ENCODE measurements around the gene TRIM3. TPM values are rescaled to one million over a fixed set of nuclear protein-coding genes. Genes with fewer than 3 reads are reported as not detected.
"Not testable (repeated sequence)": the region's sequence is repeated elsewhere in the genome, so short reads cannot be mapped to it uniquely, and the experiment has no call there.

TRIM3 gene
- total RNA-seq: 10 to 100 TPM; 11.8 to 11.9 TPM

DNA sequence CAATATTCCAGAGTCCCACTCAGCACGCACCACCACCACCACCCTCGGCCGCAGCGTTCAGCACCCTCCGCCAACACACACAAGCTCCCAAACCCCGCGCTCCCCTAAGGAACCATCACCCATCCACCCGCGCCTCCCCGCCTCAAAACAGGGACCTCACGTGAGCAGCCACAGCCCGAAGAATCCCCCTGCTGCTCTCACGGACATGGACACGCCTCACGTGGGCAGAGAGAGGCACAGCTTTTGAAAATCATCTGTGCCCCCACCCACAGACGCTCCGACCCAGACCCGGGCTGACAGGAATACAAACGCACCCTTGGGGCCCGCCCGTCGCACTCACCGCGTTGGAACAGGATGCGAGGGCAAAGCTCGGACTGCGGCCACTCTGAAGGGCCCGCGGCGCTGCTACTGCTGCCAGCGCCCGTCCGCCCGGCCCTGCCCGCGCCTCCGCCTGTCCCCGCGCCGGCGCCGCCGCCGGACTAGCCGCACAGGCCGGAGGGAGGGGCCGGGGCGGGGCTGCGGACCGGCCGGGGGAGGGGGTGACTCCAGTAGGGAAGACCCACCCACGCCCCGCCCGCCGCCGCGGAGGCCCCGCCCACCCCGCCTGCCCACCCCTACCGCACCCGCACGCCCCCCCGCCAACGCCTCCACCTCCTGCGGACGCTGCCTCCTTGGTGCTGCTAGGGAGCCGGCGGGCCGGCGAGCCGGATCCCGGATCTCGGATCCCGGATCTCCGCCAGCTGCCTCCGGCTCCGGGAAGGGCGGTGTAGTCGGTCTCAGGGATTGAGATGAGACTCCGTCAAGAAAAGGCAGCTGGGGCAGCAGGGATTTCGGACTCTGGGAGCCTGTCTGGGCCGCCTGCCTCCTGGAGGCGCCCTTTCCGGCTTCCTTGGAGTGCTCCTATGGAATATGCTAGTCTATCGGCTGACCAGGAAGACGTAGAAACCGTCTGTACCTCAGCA, at the start of gene TRIM3:
Gene TRIM3, minus strand, starts transcription at position 491 of the 962 bp plus-strand sequence. CDS start 8,246 bp downstream, outside the sequence.
- Mint-ChIP-seq H3K27ac (peak within 1 kb of the TSS; percentile 28), H3K9me3 (no peaks in the 10 kb centered on the region), H3K4me3 (peak within 1 kb of the TSS; percentile 85), H3K36me3 (peaks cover 7% of the 10 kb centered on the region), H3K4me1 (peaks cover 10% of the 10 kb centered on the region), H3K27me3 (peaks cover 10% of the 10 kb centered on the region)
- ATAC-seq (ENCODE audit: low read depth): peak; percentile 76
- DNase-seq: peak; percentile 70
- POLR2A ChIA-PET: interaction anchor here (1.0 to 1.4 kb wide), 3 partner anchors 8 to 54 kb away, joined by 3 to 5 read pairs (median 4); partner anchors contain the start of genes ARFIP2 and TIMM10B

DNA sequence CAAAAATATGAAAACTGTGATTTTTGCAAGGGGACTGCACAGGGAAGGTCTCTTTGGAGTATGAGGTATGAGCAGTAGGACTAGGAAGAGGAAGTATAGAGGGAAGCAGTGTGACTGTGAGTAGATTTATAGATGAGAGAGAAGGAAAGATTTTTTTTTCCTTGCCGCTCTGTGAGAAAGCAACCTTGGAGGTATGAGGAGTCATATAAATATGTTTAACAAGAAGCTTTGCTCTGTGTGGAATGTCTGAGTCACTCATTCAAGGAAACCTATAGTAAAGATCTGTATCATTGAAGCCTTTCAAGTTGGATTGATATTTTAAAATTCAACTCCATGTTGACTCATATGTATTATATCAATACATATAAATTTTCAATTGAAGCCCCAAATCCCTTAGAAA, 49.5 kb upstream of the TRIM3 start:
- H3K36me3 Mint-ChIP-seq: peaks cover 34% of the 10 kb centered on the region
- H3K9me3 Mint-ChIP-seq: peaks cover 2% of the 10 kb centered on the region
- no peak overlapping the region for H3K4me3 Mint-ChIP-seq
- H3K27ac Mint-ChIP-seq: no peak overlapping the region
- ATAC-seq (ENCODE audit: low read depth): no peak
- POLR2A ChIA-PET: no interaction called here
- H3K27me3 Mint-ChIP-seq: no peaks in the 10 kb centered on the region
- no peak for DNase-seq
- peaks cover 34% of the 10 kb centered on the region for H3K4me1 Mint-ChIP-seq

DNA sequence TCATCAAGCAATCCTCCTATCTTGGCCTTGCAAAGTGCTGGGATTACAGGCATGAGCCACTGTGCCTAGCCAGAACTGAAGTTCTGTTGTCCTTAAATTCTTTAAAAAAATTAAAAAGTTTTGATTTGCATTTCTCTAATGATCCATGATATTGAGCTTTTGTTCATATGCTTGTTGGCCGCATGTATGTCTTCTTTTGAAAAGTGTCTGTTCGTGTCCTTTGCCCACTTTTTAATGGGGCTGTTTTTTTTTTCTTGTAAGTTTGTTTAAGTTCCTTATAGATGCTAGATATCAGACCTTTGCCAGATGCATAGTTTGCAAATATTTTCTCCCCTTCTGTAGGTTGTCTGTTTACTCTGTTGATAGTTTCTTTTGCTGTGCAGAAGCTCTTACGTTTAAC, 48.2 kb upstream of the TRIM3 start:
- DNase-seq; POLR2A ChIA-PET; ATAC-seq (ENCODE audit: low read depth); H3K27ac Mint-ChIP-seq; H3K9me3 Mint-ChIP-seq; H3K27me3 Mint-ChIP-seq; H3K4me3 Mint-ChIP-seq: not testable (repeated sequence)
- Mint-ChIP-seq H3K4me1 (peaks cover 26% of the 10 kb centered on the region), H3K36me3 (peaks cover 32% of the 10 kb centered on the region)

DNA sequence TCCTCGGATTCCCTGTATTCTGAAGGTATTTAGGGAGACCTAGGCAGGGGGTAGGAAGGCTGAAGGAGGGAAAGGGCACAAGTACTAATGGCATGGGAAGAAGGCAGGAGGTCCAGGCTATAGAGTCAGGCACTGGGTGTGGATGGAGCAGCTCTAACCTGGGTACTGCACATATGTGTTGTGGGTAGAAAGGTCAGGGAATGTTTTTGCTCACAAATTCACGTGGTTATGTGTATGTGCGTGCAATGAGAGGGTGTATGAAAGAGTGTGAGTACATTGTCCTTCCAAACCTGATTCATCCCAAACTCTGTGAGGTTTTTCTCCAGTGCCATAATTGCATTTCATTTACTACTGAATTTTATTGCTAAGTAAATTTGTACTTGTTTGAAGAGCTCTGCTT, 46.5 kb upstream of the TRIM3 start:
- peaks cover 2% of the 10 kb centered on the region for H3K9me3 Mint-ChIP-seq
- no peak for ATAC-seq (ENCODE audit: low read depth)
- no peak for DNase-seq
- H3K4me1 Mint-ChIP-seq: peaks cover 14% of the 10 kb centered on the region
- H3K4me3 Mint-ChIP-seq: no peak overlapping the region
- H3K27ac Mint-ChIP-seq: no peak overlapping the region
- no peaks in the 10 kb centered on the region for H3K27me3 Mint-ChIP-seq
- H3K36me3 Mint-ChIP-seq: peaks cover 26% of the 10 kb centered on the region
- POLR2A ChIA-PET: no interaction called here

DNA sequence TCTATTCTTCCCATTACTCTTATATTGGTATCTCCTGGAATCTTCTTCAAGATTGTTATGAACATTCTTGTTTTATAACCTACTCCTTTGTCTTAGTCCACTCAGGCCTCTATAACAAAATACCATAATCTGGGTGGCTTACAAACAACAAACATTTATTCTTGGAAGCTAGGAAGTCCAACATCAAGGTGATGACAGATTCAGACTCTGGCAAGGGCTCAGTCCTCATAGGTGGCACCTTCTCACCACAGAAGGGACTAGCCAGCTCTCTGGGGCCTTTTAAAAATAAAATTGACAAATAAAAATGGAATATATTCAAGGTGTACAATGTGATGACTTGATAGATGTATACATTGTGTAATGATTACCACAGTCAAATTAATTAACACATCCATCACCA, 43.1 kb upstream of the TRIM3 start:
- H3K36me3 Mint-ChIP-seq: peaks cover 25% of the 10 kb centered on the region
- H3K27ac Mint-ChIP-seq: no peak overlapping the region
- ATAC-seq (ENCODE audit: low read depth) (no peak), DNase-seq (no peak)
- H3K27me3 Mint-ChIP-seq: no peaks in the 10 kb centered on the region
- no peaks in the 10 kb centered on the region for H3K4me1 Mint-ChIP-seq
- peaks cover 1% of the 10 kb centered on the region for H3K9me3 Mint-ChIP-seq
- H3K4me3 Mint-ChIP-seq: no peak overlapping the region
- POLR2A ChIA-PET: no interaction called here

DNA sequence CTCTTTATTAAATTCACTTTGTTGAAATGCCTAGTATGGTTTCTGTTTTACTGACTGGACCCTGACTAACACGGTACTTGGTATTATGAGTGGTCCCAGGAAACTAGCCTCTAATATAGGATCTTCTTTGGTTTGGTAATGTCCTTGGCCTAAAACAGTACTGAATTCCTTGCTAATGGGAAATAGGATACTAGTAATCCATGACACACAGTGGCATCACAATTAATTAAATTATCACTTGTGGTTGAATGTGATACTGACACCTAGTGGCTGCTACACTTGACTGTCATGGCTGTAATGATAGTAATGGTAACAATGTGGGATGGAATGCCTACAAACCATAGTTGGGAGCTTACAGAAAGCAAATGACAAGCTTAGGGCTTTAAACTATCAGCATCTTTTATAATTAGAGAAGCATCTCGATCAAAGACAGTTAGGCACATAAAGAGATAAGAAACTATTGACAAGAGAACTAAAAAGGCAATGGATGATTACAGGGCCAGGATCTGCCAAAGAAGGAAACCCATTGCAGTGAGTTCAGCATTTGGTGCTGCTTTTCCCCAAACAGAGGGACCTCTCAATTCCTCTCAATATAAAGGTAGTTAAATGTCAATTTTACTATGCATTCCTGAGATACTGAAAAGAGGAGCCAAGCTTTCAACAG, 32.0 kb upstream of the TRIM3 start:
- Mint-ChIP-seq H3K36me3 (peaks cover 15% of the 10 kb centered on the region), H3K4me3 (no peak overlapping the region), H3K27me3 (no peaks in the 10 kb centered on the region), H3K4me1 (peaks cover 9% of the 10 kb centered on the region), H3K27ac (no peak overlapping the region), H3K9me3 (no peaks in the 10 kb centered on the region)
- DNase-seq (no peak), ATAC-seq (ENCODE audit: low read depth) (peak; percentile 45)
- POLR2A ChIA-PET: interaction anchor here (1.0 to 1.4 kb wide), 2 partner anchors 21 to 126 kb away, joined by 3 to 5 read pairs; no protein-coding TSS in a partner anchor

DNA sequence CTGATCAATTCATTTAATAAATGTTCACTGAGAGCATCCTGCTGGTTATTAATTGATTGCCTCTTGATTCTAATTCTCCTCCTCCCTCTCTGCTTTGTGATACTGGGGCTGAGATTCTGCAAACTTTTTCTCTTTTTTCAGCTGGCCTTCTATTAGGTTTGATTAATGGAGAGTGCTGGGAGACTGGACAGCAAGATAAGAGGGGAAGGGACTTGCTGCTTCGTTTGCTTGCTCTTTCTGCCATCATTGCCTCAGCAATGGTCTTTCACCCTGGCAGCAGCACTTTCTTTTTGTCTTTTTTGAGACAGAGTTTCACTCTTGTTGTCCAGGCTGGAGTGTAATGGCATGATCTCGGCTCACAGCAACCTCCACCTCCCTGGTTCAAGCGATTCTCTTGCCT, 30.4 kb upstream of the TRIM3 start:
- Mint-ChIP-seq H3K4me1 (peaks cover 10% of the 10 kb centered on the region), H3K4me3 (no peak overlapping the region), H3K27ac (no peak overlapping the region), H3K27me3 (no peaks in the 10 kb centered on the region), H3K36me3 (peaks cover 12% of the 10 kb centered on the region), H3K9me3 (no peaks in the 10 kb centered on the region)
- POLR2A ChIA-PET: no interaction called here
- ATAC-seq (ENCODE audit: low read depth) (no peak), DNase-seq (no peak)

DNA sequence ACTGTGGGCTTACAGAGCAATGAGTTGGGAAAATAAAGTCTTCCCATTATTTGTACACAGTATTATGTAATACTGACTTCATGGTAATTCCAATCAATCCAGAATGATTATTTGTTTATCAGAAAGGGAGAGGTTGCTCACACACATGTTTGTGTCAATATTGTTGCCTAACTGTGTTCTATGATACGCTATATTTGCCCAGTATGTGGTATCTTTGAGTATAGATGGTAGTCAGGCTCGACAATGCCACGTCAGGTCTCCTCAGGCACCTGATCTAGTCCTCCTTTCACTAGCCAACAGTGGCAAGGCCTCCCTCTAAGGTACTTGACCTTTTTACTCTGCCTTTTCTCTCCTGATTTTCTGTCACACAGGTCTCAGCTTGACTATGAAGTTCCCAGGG, 28.6 kb upstream of the TRIM3 start:
- no peak for ATAC-seq (ENCODE audit: low read depth)
- Mint-ChIP-seq H3K9me3 (no peaks in the 10 kb centered on the region), H3K27ac (no peak overlapping the region), H3K36me3 (peaks cover 12% of the 10 kb centered on the region), H3K4me3 (no peak overlapping the region), H3K27me3 (no peaks in the 10 kb centered on the region), H3K4me1 (peaks cover 10% of the 10 kb centered on the region)
- POLR2A ChIA-PET: interaction anchor here (0.6 kb wide), 1 partner anchor 48 kb away, joined by 4 read pairs; no protein-coding TSS in a partner anchor
- no peak for DNase-seq

DNA sequence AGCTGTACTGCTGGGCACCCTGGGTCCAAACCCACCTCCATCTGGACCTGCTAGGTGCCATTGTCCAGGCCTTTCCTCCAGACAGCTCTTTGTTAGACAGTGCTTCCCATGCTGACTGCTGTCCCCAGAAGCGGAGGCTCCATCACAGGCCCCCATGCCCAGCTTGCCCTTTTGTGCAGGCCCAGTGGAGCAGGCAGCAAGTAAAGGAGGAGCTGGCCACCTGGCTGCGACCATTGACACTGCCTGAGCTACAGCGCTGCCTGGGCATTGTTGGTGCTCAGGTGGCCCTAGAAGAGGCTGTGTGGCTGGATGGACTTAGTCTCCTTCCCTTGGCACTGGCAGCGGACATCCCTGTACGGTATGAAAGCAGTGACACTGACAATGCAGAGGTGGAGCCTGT, 24.8 kb upstream of the TRIM3 start:
- Mint-ChIP-seq H3K9me3 (no peaks in the 10 kb centered on the region), H3K4me1 (peaks cover 9% of the 10 kb centered on the region), H3K27ac (no peak overlapping the region), H3K4me3 (no peak overlapping the region), H3K36me3 (peaks cover 10% of the 10 kb centered on the region), H3K27me3 (no peaks in the 10 kb centered on the region)
- ATAC-seq (ENCODE audit: low read depth) (no peak), DNase-seq (no peak)
- POLR2A ChIA-PET: interaction anchor here (1.0 to 1.6 kb wide), 2 partner anchors 8 to 17 kb away, joined by 3 to 4 read pairs; partner anchors contain the start of genes ARFIP2 and TIMM10B

DNA sequence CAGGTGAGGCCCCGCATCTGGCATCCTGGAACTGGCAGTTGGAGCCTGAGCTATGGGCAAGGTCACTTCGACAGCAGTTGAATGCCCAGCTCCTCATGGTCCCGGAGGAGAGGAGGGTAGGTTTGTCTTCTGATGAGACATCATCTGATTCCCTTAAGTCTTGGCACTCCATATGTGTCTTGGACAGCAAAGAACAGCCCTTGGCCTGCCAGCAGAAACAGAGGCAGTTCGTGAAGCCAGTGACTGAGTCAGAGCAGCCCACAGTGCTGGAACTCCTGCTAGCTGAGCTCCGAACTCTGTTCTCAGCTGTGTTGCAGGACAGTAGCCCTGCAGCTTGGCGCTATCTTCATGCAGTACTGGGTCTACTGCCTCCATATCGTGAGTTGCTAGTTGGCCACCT, 24.4 kb upstream of the TRIM3 start:
- peaks cover 10% of the 10 kb centered on the region for H3K36me3 Mint-ChIP-seq
- H3K27ac Mint-ChIP-seq: no peak overlapping the region
- ATAC-seq (ENCODE audit: low read depth) (no peak), DNase-seq (no peak)
- peaks cover 9% of the 10 kb centered on the region for H3K4me1 Mint-ChIP-seq
- POLR2A ChIA-PET: interaction anchor here (1.0 to 1.6 kb wide), 2 partner anchors 8 to 17 kb away, joined by 3 to 4 read pairs; partner anchors contain the start of genes ARFIP2 and TIMM10B
- H3K4me3 Mint-ChIP-seq: no peak overlapping the region
- no peaks in the 10 kb centered on the region for H3K27me3 Mint-ChIP-seq
- H3K9me3 Mint-ChIP-seq: no peaks in the 10 kb centered on the region

DNA sequence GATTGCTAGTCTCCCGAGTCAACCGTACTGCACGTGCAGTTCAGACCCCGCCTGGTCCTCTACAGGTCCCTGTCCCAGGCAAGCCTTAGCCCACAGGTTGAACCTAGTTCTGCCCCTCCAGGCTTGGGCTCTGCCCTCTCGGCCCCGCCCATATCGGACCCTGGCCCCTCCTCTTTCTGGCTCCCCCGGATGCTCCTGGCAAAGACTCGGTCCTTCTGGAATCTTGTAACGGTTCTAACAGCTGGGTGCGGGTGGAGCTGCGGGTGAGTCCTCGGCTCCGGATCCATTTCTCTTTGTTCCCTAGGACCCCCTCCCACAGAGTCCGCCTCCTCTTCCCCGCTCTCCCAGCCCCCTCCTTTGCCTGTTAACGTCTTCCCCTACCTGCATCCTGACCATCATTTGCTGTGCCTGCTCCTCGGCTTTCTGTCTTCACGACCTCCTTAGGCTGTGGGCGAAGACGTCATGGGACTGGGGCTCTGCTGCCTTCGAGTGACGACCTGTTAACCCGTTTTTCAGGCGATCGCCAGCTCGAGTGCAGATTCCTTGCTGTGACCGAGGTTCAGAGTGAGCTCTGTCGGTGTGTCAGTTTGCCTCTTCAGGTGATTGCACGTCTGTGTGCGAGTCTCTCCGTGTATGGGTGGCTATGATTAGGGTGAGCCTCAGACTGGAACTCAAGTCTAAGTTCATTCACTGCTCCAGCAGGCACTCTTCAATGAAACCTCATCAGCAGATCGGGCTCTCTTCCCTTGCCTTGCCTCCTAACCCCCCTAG, 23.5 kb upstream of the TRIM3 start, which contains the start of gene DNHD1:
Gene DNHD1, plus strand, starts transcription at position 212 of the 771 bp plus-strand sequence. CDS start 936 bp downstream, outside the sequence.
- no peak for ATAC-seq (ENCODE audit: low read depth)
- Mint-ChIP-seq H3K4me3 (no peak within 1 kb of the TSS), H3K27me3 (no peaks in the 10 kb centered on the region), H3K9me3 (no peaks in the 10 kb centered on the region), H3K27ac (no peak within 1 kb of the TSS), H3K36me3 (peaks cover 8% of the 10 kb centered on the region), H3K4me1 (peaks cover 9% of the 10 kb centered on the region)
- POLR2A ChIA-PET: no interaction called here
- DNase-seq: no peak

DNA sequence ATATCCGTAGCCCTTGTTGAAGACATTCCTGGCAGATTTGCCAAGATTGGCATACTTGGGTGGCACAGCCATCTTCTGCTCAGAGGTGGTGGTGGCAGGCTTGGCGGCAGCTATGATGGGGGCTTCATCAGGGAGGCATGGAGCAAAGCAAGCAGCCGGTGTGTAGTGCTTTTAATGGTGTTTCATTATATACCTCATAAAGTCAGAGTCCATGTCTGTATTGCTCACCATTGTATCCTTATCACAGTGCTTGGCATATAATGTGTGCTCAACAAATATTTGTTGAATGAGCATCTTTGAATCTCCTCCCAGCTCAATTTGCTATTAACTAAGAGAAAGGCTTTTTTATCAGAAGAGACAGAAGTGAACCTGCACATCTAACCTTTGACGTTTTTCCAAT, 15.6 kb upstream of the TRIM3 start:
- H3K9me3 Mint-ChIP-seq: no peaks in the 10 kb centered on the region
- POLR2A ChIA-PET: no interaction called here
- H3K36me3 Mint-ChIP-seq: peaks cover 4% of the 10 kb centered on the region

DNA sequence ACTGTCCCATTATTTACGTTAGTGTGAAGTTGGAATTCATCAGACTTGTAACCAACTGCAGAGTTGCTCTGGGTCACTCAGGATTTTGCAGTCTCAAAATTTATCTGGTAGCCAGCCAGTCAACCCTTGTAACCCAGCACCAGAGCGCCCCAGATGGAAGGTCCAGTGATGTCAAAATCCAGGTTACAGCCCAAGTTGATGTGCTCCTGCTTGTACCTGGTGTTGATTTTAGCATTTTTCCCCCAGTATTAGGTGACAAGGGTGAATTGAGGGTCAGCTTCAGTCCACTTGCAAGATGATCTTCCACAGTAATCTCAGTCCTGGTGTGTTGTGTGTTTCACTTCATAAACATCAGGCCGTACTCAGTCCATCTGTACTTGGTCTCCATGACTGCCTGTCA, 15.1 kb upstream of the TRIM3 start:
- POLR2A ChIA-PET: no interaction called here
- Mint-ChIP-seq H3K27me3 (no peaks in the 10 kb centered on the region), H3K9me3 (no peaks in the 10 kb centered on the region), H3K4me3 (no peak overlapping the region), H3K36me3 (peaks cover 4% of the 10 kb centered on the region), H3K4me1 (no peaks in the 10 kb centered on the region), H3K27ac (no peak overlapping the region)
- ATAC-seq (ENCODE audit: low read depth) (no peak), DNase-seq (no peak)

More for the DNA sequence above, 15.6 kb upstream of the TRIM3 start:
- Mint-ChIP-seq H3K4me1 (no peaks in the 10 kb centered on the region), H3K27me3 (no peaks in the 10 kb centered on the region), H3K4me3 (no peak overlapping the region), H3K27ac (no peak overlapping the region)
- DNase-seq: no peak
- no peak for ATAC-seq (ENCODE audit: low read depth)

All from activated naive CD8-positive, alpha-beta T cell treated with anti-CD3 and anti-CD28 coated beads, Interleukin-2, amount 10 ng/mL, durations not matched to agents 7 days and 5 days (primary cell).